ENCODE data around the gene PDPK1. TPM values are rescaled to one million over a fixed set of nuclear protein-coding genes. Genes with fewer than 3 reads are reported as not detected.
"Not testable (repeated sequence)": the region's sequence is repeated elsewhere in the genome, so short reads cannot be mapped to it uniquely, and the experiment has no call there.

The PDPK1 gene
- total RNA-seq, 5 donors from 2014 or later (not counting 1 experiment from before 2014, with no cell fraction given): 49.8 to 68.4 (median 67.3) TPM

- H3K4me1 ChIP-seq (ENCODE audit: control insufficient read depth in 1 of 2, extremely low read depth in 1 of 2, insufficient read depth in 2 of 2, low read length in 2 of 2): peaks cover 6 to 13% of the 10 kb centered on the region in 2 experiments
- H3K9me3 Mint-ChIP-seq; H3K36me3 Mint-ChIP-seq; H3K27ac ChIP-seq (ENCODE audit: low read length); POLR2A ChIA-PET; H3K4me3 Mint-ChIP-seq; H3K27ac Mint-ChIP-seq; H3K27me3 Mint-ChIP-seq; H3K36me3 ChIP-seq (ENCODE audit: control insufficient read depth in 2 of 2, extremely low read depth in 1 of 2, insufficient read depth in 1 of 2, low read length in 1 of 2); H3K27me3 ChIP-seq (replicated peaks in 1 of 2; ENCODE audit: control insufficient read depth in 2 of 2, extremely low read depth in 1 of 2, insufficient read depth in 2 of 2, low read length in 1 of 2); H3K4me3 ChIP-seq (ENCODE audit: control insufficient read depth in 1 of 2, extremely low read depth in 1 of 2, low read length in 1 of 2); DNase-seq; CTCF ChIA-PET; H3K9me3 ChIP-seq: not testable (repeated sequence)
- H3K4me1 Mint-ChIP-seq: peaks cover 23 to 33% (median 24%) of the 10 kb centered on the region in 3 donors
- peak in 1 of 4 experiments; percentile 17 for ATAC-seq (replicated peaks in 1 of 4)
- no CpG with 5 or more reads among the region's 8 CpGs for WGBS (ENCODE audit: insufficient coverage)
These were observed 69.0 kb downstream of the PDPK1 start for GRCh38 chr16:2606820-2607219.

GRCh38 chr16:2609345-2609744, 71.5 kb downstream of the PDPK1 start:
- H3K27me3 Mint-ChIP-seq; DNase-seq; CTCF ChIA-PET; H3K27me3 ChIP-seq (replicated peaks in 1 of 2; ENCODE audit: control insufficient read depth in 2 of 2, extremely low read depth in 1 of 2, insufficient read depth in 2 of 2, low read length in 1 of 2); H3K36me3 Mint-ChIP-seq; H3K36me3 ChIP-seq (ENCODE audit: control insufficient read depth in 2 of 2, extremely low read depth in 1 of 2, insufficient read depth in 1 of 2, low read length in 1 of 2); H3K27ac ChIP-seq (ENCODE audit: low read length); H3K9me3 ChIP-seq; H3K4me1 ChIP-seq (ENCODE audit: control insufficient read depth in 1 of 2, extremely low read depth in 1 of 2, insufficient read depth in 2 of 2, low read length in 2 of 2); POLR2A ChIA-PET; ATAC-seq (replicated peaks in 1 of 4); H3K9me3 Mint-ChIP-seq; H3K4me3 Mint-ChIP-seq; H3K27ac Mint-ChIP-seq; H3K4me3 ChIP-seq (ENCODE audit: control insufficient read depth in 1 of 2, extremely low read depth in 1 of 2, low read length in 1 of 2): not testable (repeated sequence)
- WGBS (ENCODE audit: insufficient coverage): no CpG with 5 or more reads among the region's 11 CpGs
- H3K4me1 Mint-ChIP-seq: peaks cover 11 to 13% (median 12%) of the 10 kb centered on the region in 3 donors

GRCh38 chr16:2609827-2610470, 72.1 kb downstream of the PDPK1 start:
- no peak overlapping the region for H3K4me3 Mint-ChIP-seq
- ChIA-PET POLR2A (no interaction called here), CTCF (no interaction called here)
- no peaks in the 10 kb centered on the region for H3K9me3 ChIP-seq
- ATAC-seq (replicated peaks in 1 of 4) (no peak), DNase-seq (no peak)
- H3K4me1 Mint-ChIP-seq: peaks cover 11 to 13% (median 12%) of the 10 kb centered on the region in 3 donors
- no peaks in the 10 kb centered on the region for H3K9me3 Mint-ChIP-seq
- H3K27me3 ChIP-seq (replicated peaks in 1 of 2; ENCODE audit: control insufficient read depth in 2 of 2, extremely low read depth in 1 of 2, insufficient read depth in 2 of 2, low read length in 1 of 2): no peaks in the 10 kb centered on the region
- H3K4me1 ChIP-seq (ENCODE audit: control insufficient read depth in 1 of 2, extremely low read depth in 1 of 2, insufficient read depth in 2 of 2, low read length in 2 of 2): peaks cover 3 to 5% of the 10 kb centered on the region in 2 experiments
- peaks cover 8 to 9% of the 10 kb centered on the region in 2 donors for H3K36me3 ChIP-seq (ENCODE audit: control insufficient read depth in 2 of 2, extremely low read depth in 1 of 2, insufficient read depth in 1 of 2, low read length in 1 of 2)
- no peak overlapping the region for H3K27ac Mint-ChIP-seq
- 95% methylated on average over 8 of the region's 12 CpGs for WGBS (ENCODE audit: insufficient coverage)
- H3K27ac ChIP-seq (ENCODE audit: low read length): no peak overlapping the region
- no peaks in the 10 kb centered on the region for H3K27me3 Mint-ChIP-seq
- H3K4me3 ChIP-seq (ENCODE audit: control insufficient read depth in 1 of 2, extremely low read depth in 1 of 2, low read length in 1 of 2): no peak overlapping the region
- peaks cover 9% of the 10 kb centered on the region for H3K36me3 Mint-ChIP-seq

- H3K9me3 Mint-ChIP-seq: no peaks in the 10 kb centered on the region
- ATAC-seq (replicated peaks in 1 of 4): no peak
- peaks cover 12% of the 10 kb centered on the region for H3K36me3 Mint-ChIP-seq
- no peak overlapping the region for H3K27ac Mint-ChIP-seq
- Histone ChIP-seq H3K36me3 (ENCODE audit: control insufficient read depth in 2 of 2, extremely low read depth in 1 of 2, insufficient read depth in 1 of 2, low read length in 1 of 2) (peaks cover 8 to 9% of the 10 kb centered on the region in 2 donors), H3K27me3 (replicated peaks in 1 of 2; ENCODE audit: control insufficient read depth in 2 of 2, extremely low read depth in 1 of 2, insufficient read depth in 2 of 2, low read length in 1 of 2) (no peaks in the 10 kb centered on the region), H3K9me3 (no peaks in the 10 kb centered on the region), H3K27ac (ENCODE audit: low read length) (no peak overlapping the region), H3K4me3 (ENCODE audit: control insufficient read depth in 1 of 2, extremely low read depth in 1 of 2, low read length in 1 of 2) (no peak overlapping the region), H3K4me1 (ENCODE audit: control insufficient read depth in 1 of 2, extremely low read depth in 1 of 2, insufficient read depth in 2 of 2, low read length in 2 of 2) (peaks cover 3 to 5% of the 10 kb centered on the region in 2 experiments)
- no peaks in the 10 kb centered on the region for H3K27me3 Mint-ChIP-seq
- DNase-seq: no peak
- 94% methylated on average over 20 of the region's 29 CpGs for WGBS (ENCODE audit: insufficient coverage)
- peaks cover 7 to 9% (median 8%) of the 10 kb centered on the region in 3 donors for H3K4me1 Mint-ChIP-seq
- no peak overlapping the region for H3K4me3 Mint-ChIP-seq
- POLR2A ChIA-PET: no interaction called here
- CTCF ChIA-PET: no interaction called here
These were observed 73.1 kb downstream of the PDPK1 start for GRCh38 chr16:2610781-2611498.

- H3K4me1 ChIP-seq (ENCODE audit: control insufficient read depth in 1 of 2, extremely low read depth in 1 of 2, insufficient read depth in 2 of 2, low read length in 2 of 2): peaks cover 3 to 5% of the 10 kb centered on the region in 2 experiments
- ATAC-seq (replicated peaks in 1 of 4): no peak
- no peaks in the 10 kb centered on the region for H3K9me3 Mint-ChIP-seq
- no peaks in the 10 kb centered on the region for H3K27me3 Mint-ChIP-seq
- H3K27ac ChIP-seq (ENCODE audit: low read length): no peak overlapping the region
- H3K4me3 ChIP-seq (ENCODE audit: control insufficient read depth in 1 of 2, extremely low read depth in 1 of 2, low read length in 1 of 2): no peak overlapping the region
- no peak for DNase-seq
- H3K9me3 ChIP-seq: no peaks in the 10 kb centered on the region
- peaks cover 8 to 9% of the 10 kb centered on the region in 2 donors for H3K36me3 ChIP-seq (ENCODE audit: control insufficient read depth in 2 of 2, extremely low read depth in 1 of 2, insufficient read depth in 1 of 2, low read length in 1 of 2)
- peaks cover 12% of the 10 kb centered on the region for H3K36me3 Mint-ChIP-seq
- H3K4me1 Mint-ChIP-seq: peaks cover 7 to 9% (median 8%) of the 10 kb centered on the region in 3 donors
- H3K27ac Mint-ChIP-seq: no peak overlapping the region
- H3K4me3 Mint-ChIP-seq: no peak overlapping the region
- POLR2A ChIA-PET: no interaction called here
- WGBS (ENCODE audit: insufficient coverage): 100% methylated on average over 4 of the region's 12 CpGs
- CTCF ChIA-PET: no interaction called here
- H3K27me3 ChIP-seq (replicated peaks in 1 of 2; ENCODE audit: control insufficient read depth in 2 of 2, extremely low read depth in 1 of 2, insufficient read depth in 2 of 2, low read length in 1 of 2): no peaks in the 10 kb centered on the region
These were observed 73.7 kb downstream of the PDPK1 start for GRCh38 chr16:2611499-2611862.

GRCh38 chr16:2611877-2612276, 74.1 kb downstream of the PDPK1 start:
- ATAC-seq (replicated peaks in 1 of 4); DNase-seq; CTCF ChIA-PET; H3K9me3 ChIP-seq; H3K27me3 ChIP-seq (replicated peaks in 1 of 2; ENCODE audit: control insufficient read depth in 2 of 2, extremely low read depth in 1 of 2, insufficient read depth in 2 of 2, low read length in 1 of 2); H3K9me3 Mint-ChIP-seq; H3K27me3 Mint-ChIP-seq; H3K4me3 ChIP-seq (ENCODE audit: control insufficient read depth in 1 of 2, extremely low read depth in 1 of 2, low read length in 1 of 2); POLR2A ChIA-PET; H3K27ac Mint-ChIP-seq; H3K27ac ChIP-seq (ENCODE audit: low read length); H3K4me1 Mint-ChIP-seq; H3K36me3 ChIP-seq (ENCODE audit: control insufficient read depth in 2 of 2, extremely low read depth in 1 of 2, insufficient read depth in 1 of 2, low read length in 1 of 2); H3K4me3 Mint-ChIP-seq; H3K4me1 ChIP-seq (ENCODE audit: control insufficient read depth in 1 of 2, extremely low read depth in 1 of 2, insufficient read depth in 2 of 2, low read length in 2 of 2): not testable (repeated sequence)
- H3K36me3 Mint-ChIP-seq: peaks cover 12% of the 10 kb centered on the region
- no CpG with 5 or more reads among the region's 17 CpGs for WGBS (ENCODE audit: insufficient coverage)

All from T-cell (primary cell).